NK-92 treated with Interleukin-12 subunit alpha and Interleukin-12 subunit beta, amount 100 ng/mL, for 24 hours (cell line): ENCODE results near the gene TGFB2.

Experiments used
- DNase-seq: peaks from one replicate; lab custom pipeline; 2025; lab: John Stamatoyannopoulos, UW

The TGFB2 gene

GRCh38 chr1:218462587-218462986, 117.5 kb downstream of the TGFB2 start:
- DNase-seq: no peak

- no peak for DNase-seq
These were observed 118.3 kb downstream of the TGFB2 start for GRCh38 chr1:218463194-218464156.

GRCh38 chr1:218464871-218465270, 119.7 kb downstream of the TGFB2 start:
- no peak for DNase-seq

- no peak for DNase-seq
These were observed 121.3 kb downstream of the TGFB2 start for GRCh38 chr1:218466341-218467010.

- no peak for DNase-seq
These were observed 122.3 kb downstream of the TGFB2 start for GRCh38 chr1:218467101-218468072.

GRCh38 chr1:218468711-218469110, 123.6 kb downstream of the TGFB2 start:
- no peak for DNase-seq

GRCh38 chr1:218472885-218473284, 127.7 kb downstream of the TGFB2 start:
- no peak for DNase-seq

- no peak for DNase-seq
These were observed 128.4 kb downstream of the TGFB2 start for GRCh38 chr1:218473522-218473921.

- no peak for DNase-seq
These were observed 129.0 kb downstream of the TGFB2 start for GRCh38 chr1:218474128-218474527.

- no peak for DNase-seq
These were observed 130.1 kb downstream of the TGFB2 start for GRCh38 chr1:218475275-218475674.

- no peak for DNase-seq
These were observed 130.6 kb downstream of the TGFB2 start for GRCh38 chr1:218475699-218476098.

GRCh38 chr1:218476385-218476784, 131.2 kb downstream of the TGFB2 start:
- no peak for DNase-seq

- DNase-seq: no peak
These were observed 133.2 kb downstream of the TGFB2 start for GRCh38 chr1:218478336-218478735.

- no peak for DNase-seq
These were observed 134.4 kb downstream of the TGFB2 start for GRCh38 chr1:218479436-218480115.

- DNase-seq: no peak
These were observed 135.0 kb downstream of the TGFB2 start for GRCh38 chr1:218480137-218480536.

- DNase-seq: no peak
These were observed 135.5 kb downstream of the TGFB2 start for GRCh38 chr1:218480588-218481099.

GRCh38 chr1:218481116-218481775, 136.1 kb downstream of the TGFB2 start:
- no peak for DNase-seq

- no peak for DNase-seq
These were observed 137.5 kb downstream of the TGFB2 start for GRCh38 chr1:218482683-218483082.

- no peak for DNase-seq
These were observed 140.2 kb downstream of the TGFB2 start for GRCh38 chr1:218485241-218485928.

GRCh38 chr1:218488531-218488930, 143.4 kb downstream of the TGFB2 start:
- DNase-seq: no peak
